Hepatocyte (in vitro differentiated cells): ENCODE data around the gene ITGB2. TPM values are rescaled to one million over a fixed set of nuclear protein-coding genes. Genes with fewer than 3 reads are reported as not detected.

Source experiments
- DNase-seq: peaks from one replicate; pipeline ENCODE4 v3.0.0-alpha.2; 2016; ENCODE audit warnings: low spot score
- H2AFZ ChIP-seq: fragments of 200-600 bp; sonication (generic); 2 replicates; pipeline ENCODE4 v1.6.0; 2016; ENCODE audit warnings: antibody characterized with exemption, mild to moderate bottlenecking
- H3K27ac ChIP-seq: fragments of 200-600 bp; sonication (generic); 2 replicates; pipeline ENCODE4 v1.5.1; 2016; ENCODE audit warnings: mild to moderate bottlenecking
- H3K27me3 ChIP-seq: fragments of 200-600 bp; sonication (generic); 2 replicates; pipeline ENCODE4 v1.6.1; 2016
- H3K36me3 ChIP-seq: fragments of 200-600 bp; sonication (generic); replicated peaks from 2 replicates; pipeline ENCODE4 v1.5.1; 2016; ENCODE audit warnings: low read depth; ENCODE audit not compliant: insufficient read depth
- H3K4me1 ChIP-seq: fragments of 200-600 bp; sonication (generic); 2 replicates; pipeline ENCODE4 v1.5.1; 2016; ENCODE audit warnings: mild to moderate bottlenecking, moderate library complexity; ENCODE audit not compliant: insufficient read depth
- H3K4me2 ChIP-seq: fragments of 200-600 bp; sonication (generic); 2 replicates; pipeline ENCODE4 v1.6.0; 2016
- H3K4me3 ChIP-seq: fragments of 200-600 bp; sonication (generic); 2 replicates; pipeline ENCODE4 v1.5.1; 2016; ENCODE audit warnings: mild to moderate bottlenecking
- H3K79me2 ChIP-seq: fragments of 200-600 bp; sonication (generic); 2 replicates; pipeline ENCODE4 v1.6.0; 2017; ENCODE audit warnings: mild to moderate bottlenecking
- H3K9me2 ChIP-seq: fragments of 200-600 bp; sonication (generic); replicated peaks from 2 replicates; pipeline ENCODE4 v1.6.0; 2017; ENCODE audit warnings: mild to moderate bottlenecking; ENCODE audit not compliant: insufficient read depth
- H3K9me3 ChIP-seq: fragments of 200-600 bp; sonication (generic); 2 replicates; pipeline ENCODE4 v1.5.1; 2016; ENCODE audit warnings: low read depth, mild to moderate bottlenecking
- H4K20me1 ChIP-seq: fragments of 200-600 bp; sonication (generic); 2 replicates; pipeline ENCODE4 v1.6.0; 2016; ENCODE audit warnings: mild to moderate bottlenecking; ENCODE audit not compliant: insufficient read depth, poor library complexity, severe bottlenecking
- EZH2 ChIP-seq: fragments of 200-600 bp; sonication (generic); IDR thresholded peaks from 2 replicates; pipeline ENCODE4 v1.6.1; 2016; ENCODE audit warnings: antibody characterized with exemption, mild to moderate bottlenecking, borderline replicate concordance
- EZH2phosphoT487 ChIP-seq: fragments of 200-600 bp; sonication (generic); IDR thresholded peaks from one replicate; pipeline ENCODE4 v1.6.1; 2018; ENCODE audit warnings: antibody characterized with exemption, mild to moderate bottlenecking, low read depth, moderate library complexity; ENCODE audit not compliant: unreplicated experiment, severe bottlenecking
- WGBS: methylation state at CpG from one replicate; pipeline ENCODE4 v1.1.6; 2016; ENCODE audit warnings: low lambda C conversion rate; ENCODE audit errors: missing lambda C conversion rate; 5-methylcytosine and 5-hydroxymethylcytosine counted together
- polyA plus RNA-seq: library from polyadenylated mRNA; unstranded; fragments of >200 nt; fragmentation: Nextera tagmentation; extraction: Ambion mirVana; gene quantifications from 2 replicates; pipeline ENCODE4 v1.2.1, GENCODE V29; 2016
- total RNA-seq: library from RNA; depleted of rRNA; stranded (reverse); fragments of >200 nt; gene quantifications from 2 replicates; pipeline ENCODE4 v1.2.3, GENCODE V29; 2014
- TF ChIP-seq, protein P1 (sequence below): fragments of 200-600 bp; sonication (generic); IDR thresholded peaks from 2 replicates; pipeline ENCODE4 v1.5.1; 2016; ENCODE audit warnings: antibody characterized with exemption, mild to moderate bottlenecking; ENCODE audit not compliant: poor library complexity

Gene ITGB2
- total and polyA plus RNA-seq, 2 experiments from 2014 or later = 3.8 to 4.2 TPM

DNA sequence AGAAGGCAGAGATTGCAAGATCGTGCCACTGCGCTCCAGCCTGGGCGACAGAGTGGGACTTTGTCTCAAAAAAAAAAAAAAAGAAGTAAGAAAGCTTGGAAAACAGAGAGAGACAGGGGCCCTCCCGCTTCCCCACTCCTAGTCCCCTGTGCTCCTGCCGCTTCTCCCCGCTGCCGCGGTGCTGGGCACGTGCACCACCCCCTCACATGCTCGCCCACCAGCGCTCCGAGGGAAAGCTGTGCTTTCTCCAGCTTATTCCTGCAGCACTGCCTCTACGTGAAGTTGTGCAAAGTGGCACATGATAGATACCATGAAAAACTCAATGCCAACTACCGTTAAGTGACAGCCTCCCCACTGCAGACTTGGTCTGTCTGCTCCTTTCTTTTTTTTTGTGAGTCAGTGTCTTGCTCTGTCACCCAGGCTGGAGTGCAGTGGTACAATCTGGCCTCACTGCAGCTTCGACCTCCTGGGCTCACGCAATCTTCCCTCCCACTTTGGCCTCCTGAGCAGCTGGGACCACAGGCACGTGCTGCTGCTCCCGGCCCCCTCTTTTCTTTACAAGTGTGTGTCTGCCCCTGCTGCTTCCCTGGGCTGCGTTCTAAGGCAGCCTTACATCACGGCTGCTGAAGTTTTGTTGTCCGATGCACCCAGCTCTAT lies 34.6 kb upstream of the ITGB2 start:
- Histone ChIP-seq H3K4me2 (no peak overlapping the region), H3K4me3 (no peak overlapping the region)
- WGBS = 92% methylated on average over 21 of the region's 21 CpGs

DNA sequence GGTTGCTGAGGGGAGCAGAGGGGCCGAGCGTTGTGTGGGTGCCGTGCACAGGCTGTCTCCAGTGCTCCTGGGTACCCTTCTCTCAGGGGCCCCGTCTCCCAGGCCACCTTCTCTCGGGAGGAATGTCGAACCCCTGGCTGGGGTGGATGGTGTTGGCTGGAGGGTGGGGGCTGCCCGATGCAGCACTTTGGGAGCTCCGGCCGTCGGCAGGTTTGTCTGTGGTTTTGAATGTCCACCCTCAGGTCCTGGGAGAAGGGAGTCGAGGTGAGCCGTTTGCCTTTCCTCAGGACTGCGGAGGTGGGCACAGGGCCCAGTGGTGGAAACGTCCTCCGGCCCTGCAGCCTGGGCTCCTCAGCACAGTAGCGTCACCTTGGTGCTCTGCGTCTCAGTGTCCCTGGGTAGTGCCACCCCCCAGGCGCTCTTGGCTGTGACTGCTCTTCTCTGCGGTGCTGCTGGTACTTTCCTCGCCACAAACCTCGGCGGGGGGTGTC lies 33.6 kb upstream of the ITGB2 start:
- no peak for TF ChIP-seq EZH2phosphoT487
- no peak for TF ChIP-seq EZH2
- TF ChIP-seq, protein P1, sequence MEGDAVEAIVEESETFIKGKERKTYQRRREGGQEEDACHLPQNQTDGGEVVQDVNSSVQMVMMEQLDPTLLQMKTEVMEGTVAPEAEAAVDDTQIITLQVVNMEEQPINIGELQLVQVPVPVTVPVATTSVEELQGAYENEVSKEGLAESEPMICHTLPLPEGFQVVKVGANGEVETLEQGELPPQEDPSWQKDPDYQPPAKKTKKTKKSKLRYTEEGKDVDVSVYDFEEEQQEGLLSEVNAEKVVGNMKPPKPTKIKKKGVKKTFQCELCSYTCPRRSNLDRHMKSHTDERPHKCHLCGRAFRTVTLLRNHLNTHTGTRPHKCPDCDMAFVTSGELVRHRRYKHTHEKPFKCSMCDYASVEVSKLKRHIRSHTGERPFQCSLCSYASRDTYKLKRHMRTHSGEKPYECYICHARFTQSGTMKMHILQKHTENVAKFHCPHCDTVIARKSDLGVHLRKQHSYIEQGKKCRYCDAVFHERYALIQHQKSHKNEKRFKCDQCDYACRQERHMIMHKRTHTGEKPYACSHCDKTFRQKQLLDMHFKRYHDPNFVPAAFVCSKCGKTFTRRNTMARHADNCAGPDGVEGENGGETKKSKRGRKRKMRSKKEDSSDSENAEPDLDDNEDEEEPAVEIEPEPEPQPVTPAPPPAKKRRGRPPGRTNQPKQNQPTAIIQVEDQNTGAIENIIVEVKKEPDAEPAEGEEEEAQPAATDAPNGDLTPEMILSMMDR = no peak
- H3K4me2 ChIP-seq = no peak overlapping the region
- no peak for DNase-seq
- no peaks in the 10 kb centered on the region for H3K27me3 ChIP-seq
- WGBS = 96% methylated on average over 22 of the region's 22 CpGs
- no peaks in the 10 kb centered on the region for H3K9me2 ChIP-seq
- H3K4me3 ChIP-seq = no peak overlapping the region
- no peak overlapping the region for H2AFZ ChIP-seq
- no peaks in the 10 kb centered on the region for H3K36me3 ChIP-seq
- no peak overlapping the region for H3K27ac ChIP-seq
- H3K4me1 ChIP-seq = peaks cover 4% of the 10 kb centered on the region
- H4K20me1 ChIP-seq = peaks cover 6% of the 10 kb centered on the region
- no peaks in the 10 kb centered on the region for H3K9me3 ChIP-seq
- H3K79me2 ChIP-seq = peaks cover 39% of the 10 kb centered on the region

More for the DNA sequence above, 34.6 kb upstream of the ITGB2 start:
- Histone ChIP-seq H2AFZ (no peak overlapping the region), H3K9me2 (no peaks in the 10 kb centered on the region), H3K27ac (no peak overlapping the region), H3K9me3 (no peaks in the 10 kb centered on the region), H3K4me1 (peaks cover under 1% of the 10 kb centered on the region), H3K27me3 (no peaks in the 10 kb centered on the region), H3K36me3 (no peaks in the 10 kb centered on the region), H4K20me1 (peaks cover 6% of the 10 kb centered on the region), H3K79me2 (peaks cover 35% of the 10 kb centered on the region)
- TF ChIP-seq EZH2 (no peak), EZH2phosphoT487 (no peak)
- no peak for DNase-seq

DNA sequence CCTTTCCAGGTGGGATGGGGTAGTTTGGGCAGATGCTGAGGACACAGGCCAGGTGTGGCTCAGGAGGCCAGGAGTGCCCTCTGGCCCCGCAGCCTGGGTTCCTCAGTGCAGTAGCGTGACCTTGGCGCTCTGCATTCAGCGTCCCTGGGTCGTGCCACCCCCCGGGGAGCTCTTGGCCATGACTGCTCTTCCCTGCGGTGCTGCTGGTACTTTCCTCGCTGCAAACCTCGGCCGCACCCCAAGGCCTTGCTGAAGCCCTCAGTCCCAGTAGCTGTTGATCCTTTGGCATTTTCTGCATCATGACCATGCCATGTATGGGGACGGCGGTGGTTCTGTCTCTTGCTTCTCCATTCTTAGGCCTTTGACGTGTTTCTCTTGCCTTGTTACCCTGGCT lies 32.9 kb upstream of the ITGB2 start:
- Histone ChIP-seq H3K27ac (no peak overlapping the region), H3K27me3 (no peaks in the 10 kb centered on the region), H3K4me1 (peaks cover 4% of the 10 kb centered on the region), H3K36me3 (no peaks in the 10 kb centered on the region), H3K79me2 (peaks cover 39% of the 10 kb centered on the region), H3K4me3 (no peak overlapping the region), H3K9me3 (no peaks in the 10 kb centered on the region), H3K9me2 (no peaks in the 10 kb centered on the region), H2AFZ (no peak overlapping the region), H3K4me2 (no peak overlapping the region), H4K20me1 (peaks cover 10% of the 10 kb centered on the region)
- TF ChIP-seq EZH2phosphoT487 (no peak), EZH2 (no peak)
- TF ChIP-seq, protein P1 = no peak
- no peak for DNase-seq
- WGBS = 94% methylated on average over 13 of the region's 13 CpGs

DNA sequence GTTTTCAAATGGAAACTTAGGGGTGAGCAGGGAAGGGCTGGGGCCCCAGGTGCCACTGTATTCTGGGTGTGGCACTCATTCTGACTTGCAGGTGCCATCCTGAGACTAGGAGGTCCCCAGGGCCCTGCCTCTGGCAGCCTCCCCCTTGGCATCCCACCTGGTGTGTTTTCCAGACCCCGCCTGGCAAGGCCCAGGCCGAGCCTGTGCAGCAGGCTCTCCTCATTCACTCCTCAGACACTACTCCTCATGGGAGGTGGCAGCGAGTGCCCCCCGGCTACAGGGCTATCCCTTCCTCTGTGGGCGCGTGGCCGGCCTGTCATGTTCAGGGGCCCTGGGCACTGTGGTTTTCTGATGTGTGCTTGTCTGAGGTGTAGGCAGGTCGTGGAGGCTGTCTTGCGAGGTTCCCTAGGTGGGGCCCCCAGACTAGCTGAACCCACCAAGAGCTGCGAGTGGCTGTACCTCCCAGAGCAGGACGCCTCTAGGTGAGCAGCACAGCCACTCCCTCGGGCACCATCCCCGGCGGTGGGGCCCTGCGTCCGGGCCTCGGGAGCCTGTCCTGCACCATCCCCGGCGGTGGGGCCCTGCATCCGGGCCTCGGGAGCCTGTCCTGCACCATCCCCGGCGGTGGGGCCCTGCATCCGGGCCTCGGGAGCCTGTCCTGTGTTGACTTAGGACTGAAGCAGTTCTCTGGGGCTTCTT lies 32.4 kb upstream of the ITGB2 start:
- no peaks in the 10 kb centered on the region for H3K27me3 ChIP-seq
- 95% methylated on average over 25 of the region's 25 CpGs for whole genome bisulfite sequencing
- no peaks in the 10 kb centered on the region for H3K9me2 ChIP-seq
- H3K79me2 ChIP-seq = peaks cover 39% of the 10 kb centered on the region
- no peaks in the 10 kb centered on the region for H3K36me3 ChIP-seq
- DNase-seq = no peak
- H3K9me3 ChIP-seq = no peaks in the 10 kb centered on the region
- H3K27ac ChIP-seq = no peak overlapping the region
- H3K4me1 ChIP-seq = peaks cover 4% of the 10 kb centered on the region
- TF ChIP-seq EZH2phosphoT487 (no peak), EZH2 (no peak)
- TF ChIP-seq, protein P1 = no peak
- no peak overlapping the region for H2AFZ ChIP-seq
- no peak overlapping the region for H3K4me3 ChIP-seq
- no peak overlapping the region for H3K4me2 ChIP-seq
- peaks cover 10% of the 10 kb centered on the region for H4K20me1 ChIP-seq
